Measurements from ENCODE around the gene TMEM272. TPM values are rescaled to one million over a fixed set of nuclear protein-coding genes. Genes with fewer than 3 reads are reported as not detected.

Gene TMEM272
- polyA plus RNA-seq, 1 donor (not counting 4 experiments of a cell fraction or from before 2014, with no cell fraction given), result not detected

- FAIRE-seq, result no peak
These were observed 45.7 kb downstream of the TMEM272 start for GRCh38 chr13:51799261-51799660.

DNA sequence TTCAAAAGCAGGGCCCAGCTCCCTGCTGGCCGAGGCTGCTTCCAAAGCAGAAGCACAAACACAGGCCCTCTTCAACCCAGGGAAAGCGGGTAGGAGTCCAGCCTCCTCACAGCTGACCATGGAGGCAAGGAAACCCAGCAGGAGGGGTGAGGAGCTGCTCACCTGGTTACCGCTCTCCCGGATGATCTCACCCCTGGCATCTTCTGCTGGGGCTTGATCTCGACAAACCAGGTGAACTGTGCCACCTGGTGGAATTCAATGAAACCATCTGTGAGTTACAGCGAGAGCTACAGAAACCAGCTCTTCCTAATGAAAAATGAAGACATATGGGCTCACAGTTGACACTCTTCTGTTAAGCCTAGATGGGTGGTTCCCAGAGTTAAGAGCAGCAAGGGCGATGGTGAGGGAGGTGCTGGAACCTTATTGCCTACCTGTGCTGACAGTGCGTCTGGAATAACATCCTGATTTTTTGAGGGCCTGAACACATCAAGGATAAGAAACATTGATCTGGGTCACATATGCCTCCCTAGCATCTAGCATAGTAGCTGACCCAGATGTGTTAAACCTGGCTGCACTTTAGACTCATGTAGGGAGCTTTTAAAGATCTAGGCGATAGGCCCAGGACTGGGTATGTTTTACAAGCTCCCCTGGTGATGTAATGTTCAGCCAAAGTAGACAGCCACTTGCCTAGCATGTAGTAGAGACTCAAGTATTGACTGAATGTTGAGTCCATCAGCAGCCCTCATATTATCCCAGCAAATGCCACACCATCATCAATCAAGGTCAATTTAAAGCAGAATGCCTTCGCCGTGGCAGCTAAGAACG, 47.1 kb downstream of the TMEM272 start:
- no peaks in the 10 kb centered on the region for H3K9me3 ChIP-seq (ENCODE audit: control insufficient read depth, low read depth, low read length)
- H3K79me2 ChIP-seq (ENCODE audit: control insufficient read depth, insufficient read depth, low read length), result no peaks in the 10 kb centered on the region
- TF ChIP-seq, protein P1, sequence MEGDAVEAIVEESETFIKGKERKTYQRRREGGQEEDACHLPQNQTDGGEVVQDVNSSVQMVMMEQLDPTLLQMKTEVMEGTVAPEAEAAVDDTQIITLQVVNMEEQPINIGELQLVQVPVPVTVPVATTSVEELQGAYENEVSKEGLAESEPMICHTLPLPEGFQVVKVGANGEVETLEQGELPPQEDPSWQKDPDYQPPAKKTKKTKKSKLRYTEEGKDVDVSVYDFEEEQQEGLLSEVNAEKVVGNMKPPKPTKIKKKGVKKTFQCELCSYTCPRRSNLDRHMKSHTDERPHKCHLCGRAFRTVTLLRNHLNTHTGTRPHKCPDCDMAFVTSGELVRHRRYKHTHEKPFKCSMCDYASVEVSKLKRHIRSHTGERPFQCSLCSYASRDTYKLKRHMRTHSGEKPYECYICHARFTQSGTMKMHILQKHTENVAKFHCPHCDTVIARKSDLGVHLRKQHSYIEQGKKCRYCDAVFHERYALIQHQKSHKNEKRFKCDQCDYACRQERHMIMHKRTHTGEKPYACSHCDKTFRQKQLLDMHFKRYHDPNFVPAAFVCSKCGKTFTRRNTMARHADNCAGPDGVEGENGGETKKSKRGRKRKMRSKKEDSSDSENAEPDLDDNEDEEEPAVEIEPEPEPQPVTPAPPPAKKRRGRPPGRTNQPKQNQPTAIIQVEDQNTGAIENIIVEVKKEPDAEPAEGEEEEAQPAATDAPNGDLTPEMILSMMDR (optimal IDR thresholded peaks at IDR 0.05 in 1 of 3, IDR thresholded peaks at IDR 0.05 in 1 of 3, conservative IDR thresholded peaks at IDR 0.05 in 1 of 3; ENCODE audit: extremely low read depth in 1 of 3, insufficient read depth in 2 of 3, low read length in 3 of 3), result peak in 2 of 3 experiments; percentile 66 to 79
- no peak for TF ChIP-seq EZH2 (IDR thresholded peaks at IDR 0.05; ENCODE audit: low read length)
- no peak overlapping the region for H2AFZ ChIP-seq (ENCODE audit: control insufficient read depth, low read length)
- no peaks in the 10 kb centered on the region for H3K36me3 ChIP-seq (ENCODE audit: control insufficient read depth in 2 of 2, extremely low read depth in 1 of 2, insufficient read depth in 2 of 2, low read length in 2 of 2)
- H3K4me2 ChIP-seq (ENCODE audit: control insufficient read depth, extremely low read depth, insufficient read depth, low read depth, low read length), result no peak overlapping the region
- DNase-seq (ENCODE audit: low read depth, low spot score) (no peak), FAIRE-seq (peak; percentile 95)
- dilution Hi-C loops (cut with MboI; ENCODE audit: extremely low pct_ligation_motif_present, low sequenced_read_pairs), result no loop called here
- H3K27ac ChIP-seq (ENCODE audit: control insufficient read depth, insufficient read depth, low read length), result no peak overlapping the region
- H3K4me3 ChIP-seq (ENCODE audit: control insufficient read depth in 2 of 3, extremely low read depth in 1 of 3, insufficient read depth in 2 of 3, low read depth in 1 of 3, low read length in 3 of 3), result no peak overlapping the region
- peaks cover 27% of the 10 kb centered on the region for H3K4me1 ChIP-seq (ENCODE audit: control insufficient read depth, extremely low read depth, insufficient read depth, low read length)
- H3K27me3 ChIP-seq (ENCODE audit: control insufficient read depth, extremely low read depth, insufficient read depth, low read length), result no peaks in the 10 kb centered on the region
- H4K20me1 ChIP-seq (ENCODE audit: control insufficient read depth, extremely low read depth, insufficient read depth, low read length), result no peaks in the 10 kb centered on the region
- H3K9me1 ChIP-seq (ENCODE audit: control insufficient read depth, extremely low read depth, insufficient read depth, low read length), result no peaks in the 10 kb centered on the region
- no peak overlapping the region for H3K9ac ChIP-seq (ENCODE audit: control insufficient read depth, extremely low read depth, insufficient read depth, low read length)

More at GRCh38 chr13:51799261-51799660, 45.7 kb downstream of the TMEM272 start:
- no peak for DNase-seq (ENCODE audit: low read depth, low spot score)
- no peaks in the 10 kb centered on the region for H3K9me1 ChIP-seq (ENCODE audit: control insufficient read depth, extremely low read depth, insufficient read depth, low read length)
- no peaks in the 10 kb centered on the region for H3K9me3 ChIP-seq (ENCODE audit: control insufficient read depth, low read depth, low read length)
- TF ChIP-seq, protein P1 (optimal IDR thresholded peaks at IDR 0.05 in 1 of 3, IDR thresholded peaks at IDR 0.05 in 1 of 3, conservative IDR thresholded peaks at IDR 0.05 in 1 of 3; ENCODE audit: extremely low read depth in 1 of 3, insufficient read depth in 2 of 3, low read length in 3 of 3), result no peak
- no peak for TF ChIP-seq EZH2 (IDR thresholded peaks at IDR 0.05; ENCODE audit: low read length)
- H3K36me3 ChIP-seq (ENCODE audit: control insufficient read depth in 2 of 2, extremely low read depth in 1 of 2, insufficient read depth in 2 of 2, low read length in 2 of 2), result no peaks in the 10 kb centered on the region
- no peak overlapping the region for H2AFZ ChIP-seq (ENCODE audit: control insufficient read depth, low read length)
- H3K4me2 ChIP-seq (ENCODE audit: control insufficient read depth, extremely low read depth, insufficient read depth, low read depth, low read length), result no peak overlapping the region
- H3K79me2 ChIP-seq (ENCODE audit: control insufficient read depth, insufficient read depth, low read length), result no peaks in the 10 kb centered on the region
- H3K27ac ChIP-seq (ENCODE audit: control insufficient read depth, insufficient read depth, low read length), result no peak overlapping the region
- H3K4me3 ChIP-seq (ENCODE audit: control insufficient read depth in 2 of 3, extremely low read depth in 1 of 3, insufficient read depth in 2 of 3, low read depth in 1 of 3, low read length in 3 of 3), result no peak overlapping the region
- H3K4me1 ChIP-seq (ENCODE audit: control insufficient read depth, extremely low read depth, insufficient read depth, low read length), result peaks cover 20% of the 10 kb centered on the region
- no peaks in the 10 kb centered on the region for H4K20me1 ChIP-seq (ENCODE audit: control insufficient read depth, extremely low read depth, insufficient read depth, low read length)
- no peak overlapping the region for H3K9ac ChIP-seq (ENCODE audit: control insufficient read depth, extremely low read depth, insufficient read depth, low read length)
- no peaks in the 10 kb centered on the region for H3K27me3 ChIP-seq (ENCODE audit: control insufficient read depth, extremely low read depth, insufficient read depth, low read length)
- dilution Hi-C loops (cut with MboI; ENCODE audit: extremely low pct_ligation_motif_present, low sequenced_read_pairs), result no loop called here
